Hair follicle dermal papilla cell (primary cell): Measurements from ENCODE around the gene PRDX6. TPM values are rescaled to one million over a fixed set of nuclear protein-coding genes. Genes with fewer than 3 reads are reported as not detected.

ENCODE experiments used
- total RNA-seq: library from RNA; depleted of rRNA; stranded (reverse); fragments of >200 nt; gene quantifications from 2 replicates; pipeline ENCODE4 v1.2.3, GENCODE V29; 2012

Gene PRDX6
- total RNA-seq: 108 TPM in 2 replicates

DNA sequence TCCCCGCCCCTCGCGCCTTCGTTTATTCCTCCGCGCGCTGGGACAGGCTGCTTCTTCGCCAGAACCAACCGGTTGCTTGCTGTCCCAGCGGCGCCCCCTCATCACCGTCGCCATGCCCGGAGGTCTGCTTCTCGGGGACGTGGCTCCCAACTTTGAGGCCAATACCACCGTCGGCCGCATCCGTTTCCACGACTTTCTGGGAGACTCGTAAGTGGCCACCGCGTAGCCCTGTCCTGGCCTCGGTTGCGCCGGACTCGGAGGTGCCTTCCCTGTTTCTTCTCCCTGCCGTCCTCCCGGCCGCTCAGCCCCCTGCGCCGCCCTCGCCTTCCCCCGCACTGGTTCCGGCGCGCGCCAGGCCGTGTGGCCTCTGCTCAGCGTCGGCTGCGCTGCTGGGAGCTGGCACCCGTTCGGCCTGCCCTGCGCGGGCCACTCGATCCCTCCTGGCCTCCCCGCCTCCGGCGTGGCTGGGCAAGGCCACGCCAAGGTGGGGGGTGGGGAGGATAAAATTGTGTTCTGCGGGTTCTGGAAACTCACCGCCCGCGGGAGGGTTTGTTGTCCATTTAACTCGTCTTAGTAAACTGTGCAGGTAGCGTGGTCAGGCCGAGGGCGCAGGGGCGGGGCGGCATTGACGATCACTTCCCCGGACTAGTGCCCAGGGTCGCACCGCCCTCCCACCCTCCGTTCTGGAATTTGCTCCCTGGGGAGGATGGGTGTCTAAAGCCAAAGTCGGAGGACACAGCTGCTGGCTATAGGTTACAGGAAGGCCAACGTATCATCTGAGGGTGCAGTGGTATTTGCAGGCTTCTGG is at the start of gene PRDX6:
PRDX6 (plus strand) TSS at position 50 of the 808 bp plus-strand sequence; CDS start at position 113, 63 bp downstream.

Other genes starting within 250 kb of the PRDX6 start
- not detected in 2 replicates for gene SLC9C2, start 125.7 kb downstream of the PRDX6 start, total RNA-seq
- gene TEX50, start 158.0 kb downstream of the PRDX6 start, total RNA-seq: not detected in 2 replicates
- gene ANKRD45, start 192.5 kb downstream of the PRDX6 start, total RNA-seq: 0.16 and 0.36 TPM in 2 replicates
- gene KLHL20, start 237.6 kb downstream of the PRDX6 start, total RNA-seq: 29.3 and 36.8 TPM in 2 replicates